Measurements from ENCODE around the gene LCE1B.

Gene LCE1B

DNA sequence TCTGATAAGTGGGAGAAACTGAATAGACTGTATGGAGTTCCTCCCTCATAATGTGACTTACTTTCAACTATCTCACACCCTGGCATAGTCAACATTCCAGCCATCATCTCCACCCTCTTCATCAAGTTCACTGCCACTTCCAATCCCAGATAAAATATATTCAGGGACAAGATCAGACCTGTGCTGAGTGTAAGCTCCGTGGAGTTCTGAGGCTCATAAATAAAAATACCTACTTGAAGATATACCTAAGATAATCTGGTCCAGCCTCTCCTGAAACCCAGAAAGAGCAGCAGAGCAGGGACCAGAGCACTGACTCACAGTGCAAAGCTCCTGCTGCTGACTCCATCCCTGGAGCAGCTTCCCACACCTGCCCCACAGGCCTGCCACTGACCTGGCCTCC is 46.3 kb downstream of the LCE1B start:
- peaks cover 2% of the 10 kb centered on the region for H3K27me3 ChIP-seq (ENCODE audit: insufficient read depth, poor library complexity, severe bottlenecking)
- TF ChIP-seq POLR2AphosphoS5 (IDR thresholded peaks at IDR 0.05; ENCODE audit: low read depth), result no peak
- TF ChIP-seq GABPA (IDR thresholded peaks at IDR 0.05; ENCODE audit: low read depth), result no peak
- TF ChIP-seq, protein P1, sequence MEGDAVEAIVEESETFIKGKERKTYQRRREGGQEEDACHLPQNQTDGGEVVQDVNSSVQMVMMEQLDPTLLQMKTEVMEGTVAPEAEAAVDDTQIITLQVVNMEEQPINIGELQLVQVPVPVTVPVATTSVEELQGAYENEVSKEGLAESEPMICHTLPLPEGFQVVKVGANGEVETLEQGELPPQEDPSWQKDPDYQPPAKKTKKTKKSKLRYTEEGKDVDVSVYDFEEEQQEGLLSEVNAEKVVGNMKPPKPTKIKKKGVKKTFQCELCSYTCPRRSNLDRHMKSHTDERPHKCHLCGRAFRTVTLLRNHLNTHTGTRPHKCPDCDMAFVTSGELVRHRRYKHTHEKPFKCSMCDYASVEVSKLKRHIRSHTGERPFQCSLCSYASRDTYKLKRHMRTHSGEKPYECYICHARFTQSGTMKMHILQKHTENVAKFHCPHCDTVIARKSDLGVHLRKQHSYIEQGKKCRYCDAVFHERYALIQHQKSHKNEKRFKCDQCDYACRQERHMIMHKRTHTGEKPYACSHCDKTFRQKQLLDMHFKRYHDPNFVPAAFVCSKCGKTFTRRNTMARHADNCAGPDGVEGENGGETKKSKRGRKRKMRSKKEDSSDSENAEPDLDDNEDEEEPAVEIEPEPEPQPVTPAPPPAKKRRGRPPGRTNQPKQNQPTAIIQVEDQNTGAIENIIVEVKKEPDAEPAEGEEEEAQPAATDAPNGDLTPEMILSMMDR (IDR thresholded peaks at IDR 0.05; ENCODE audit: insufficient read depth, low read length), result no peak
- no peak for TF ChIP-seq SPI1 (IDR thresholded peaks at IDR 0.05; ENCODE audit: borderline replicate concordance, low read depth)
- TF ChIP-seq, protein P2, sequence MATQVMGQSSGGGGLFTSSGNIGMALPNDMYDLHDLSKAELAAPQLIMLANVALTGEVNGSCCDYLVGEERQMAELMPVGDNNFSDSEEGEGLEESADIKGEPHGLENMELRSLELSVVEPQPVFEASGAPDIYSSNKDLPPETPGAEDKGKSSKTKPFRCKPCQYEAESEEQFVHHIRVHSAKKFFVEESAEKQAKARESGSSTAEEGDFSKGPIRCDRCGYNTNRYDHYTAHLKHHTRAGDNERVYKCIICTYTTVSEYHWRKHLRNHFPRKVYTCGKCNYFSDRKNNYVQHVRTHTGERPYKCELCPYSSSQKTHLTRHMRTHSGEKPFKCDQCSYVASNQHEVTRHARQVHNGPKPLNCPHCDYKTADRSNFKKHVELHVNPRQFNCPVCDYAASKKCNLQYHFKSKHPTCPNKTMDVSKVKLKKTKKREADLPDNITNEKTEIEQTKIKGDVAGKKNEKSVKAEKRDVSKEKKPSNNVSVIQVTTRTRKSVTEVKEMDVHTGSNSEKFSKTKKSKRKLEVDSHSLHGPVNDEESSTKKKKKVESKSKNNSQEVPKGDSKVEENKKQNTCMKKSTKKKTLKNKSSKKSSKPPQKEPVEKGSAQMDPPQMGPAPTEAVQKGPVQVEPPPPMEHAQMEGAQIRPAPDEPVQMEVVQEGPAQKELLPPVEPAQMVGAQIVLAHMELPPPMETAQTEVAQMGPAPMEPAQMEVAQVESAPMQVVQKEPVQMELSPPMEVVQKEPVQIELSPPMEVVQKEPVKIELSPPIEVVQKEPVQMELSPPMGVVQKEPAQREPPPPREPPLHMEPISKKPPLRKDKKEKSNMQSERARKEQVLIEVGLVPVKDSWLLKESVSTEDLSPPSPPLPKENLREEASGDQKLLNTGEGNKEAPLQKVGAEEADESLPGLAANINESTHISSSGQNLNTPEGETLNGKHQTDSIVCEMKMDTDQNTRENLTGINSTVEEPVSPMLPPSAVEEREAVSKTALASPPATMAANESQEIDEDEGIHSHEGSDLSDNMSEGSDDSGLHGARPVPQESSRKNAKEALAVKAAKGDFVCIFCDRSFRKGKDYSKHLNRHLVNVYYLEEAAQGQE (IDR thresholded peaks at IDR 0.05; ENCODE audit: insufficient replicate concordance, low read depth), result no peak
- no peak for DNase-seq (ENCODE audit: low read depth in 1 of 2, low spot score in 1 of 2)

DNA sequence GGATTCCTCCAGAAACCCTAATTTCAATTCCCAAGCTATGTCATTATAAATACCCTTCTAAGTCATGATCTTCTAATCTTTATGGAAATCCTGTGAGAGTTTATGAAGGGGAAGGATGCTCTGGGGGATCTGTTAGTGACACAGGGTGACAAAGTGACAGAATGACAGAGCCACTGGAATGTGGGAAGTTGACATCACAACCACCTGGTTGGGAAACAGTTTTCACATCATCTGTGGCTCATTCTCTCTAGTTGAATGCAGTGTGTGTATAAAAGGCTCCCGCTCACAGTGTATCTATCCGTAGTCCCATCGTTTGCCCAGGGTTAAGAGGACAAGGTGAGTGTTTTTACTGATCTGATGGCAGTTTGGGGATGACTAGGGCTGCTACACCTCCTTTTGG is 47.9 kb downstream of the LCE1B start, which contains the start of gene LCE7A:
LCE7A (plus strand) TSS at position 301 of the 400 bp plus-strand sequence. CDS start 702 bp downstream, outside the sequence.
- H3K27me3 ChIP-seq (ENCODE audit: insufficient read depth, poor library complexity, severe bottlenecking), result peaks cover 5% of the 10 kb centered on the region
- TF ChIP-seq GABPA (IDR thresholded peaks at IDR 0.05; ENCODE audit: low read depth) (no peak), SPI1 (IDR thresholded peaks at IDR 0.05; ENCODE audit: borderline replicate concordance, low read depth) (no peak), POLR2AphosphoS5 (IDR thresholded peaks at IDR 0.05; ENCODE audit: low read depth) (no peak)
- TF ChIP-seq, protein P1 (IDR thresholded peaks at IDR 0.05; ENCODE audit: insufficient read depth, low read length), result no peak
- TF ChIP-seq, protein P2 (IDR thresholded peaks at IDR 0.05; ENCODE audit: insufficient replicate concordance, low read depth), result no peak
- no peak for DNase-seq (ENCODE audit: low read depth in 1 of 2, low spot score in 1 of 2)
- H3K4me3 ChIP-seq (replicated peaks; ENCODE audit: insufficient read depth, low read length), result no peak within 1 kb of the TSS
- no peak within 1 kb of the TSS for H3K27ac ChIP-seq (replicated peaks)

More for the DNA sequence above, 46.3 kb downstream of the LCE1B start:
- H3K27ac ChIP-seq (replicated peaks), result no peak overlapping the region
- no peak overlapping the region for H3K4me3 ChIP-seq (replicated peaks; ENCODE audit: insufficient read depth, low read length)

DNA sequence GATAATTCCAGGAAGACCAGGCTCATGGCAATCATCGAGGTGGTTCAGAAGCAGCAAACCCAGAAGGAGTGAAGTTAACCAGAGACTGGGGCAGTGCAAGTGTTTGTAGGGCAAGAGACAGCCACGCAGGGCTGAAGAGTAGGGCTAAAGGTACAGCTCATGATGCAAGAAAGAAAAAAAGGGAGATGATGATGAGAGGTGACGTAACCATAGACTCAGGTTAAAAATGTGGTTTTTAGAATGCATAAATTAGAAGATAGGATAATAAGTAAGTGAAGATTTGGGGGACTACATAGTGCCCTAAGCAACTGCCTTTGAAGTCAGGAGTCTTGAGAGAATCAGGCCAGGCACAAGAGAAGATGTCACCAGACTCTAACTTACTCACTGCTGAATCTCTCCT is 48.4 kb downstream of the LCE1B start:
- DNase-seq (ENCODE audit: low read depth in 1 of 2, low spot score in 1 of 2), result no peak
- TF ChIP-seq GABPA (IDR thresholded peaks at IDR 0.05; ENCODE audit: low read depth) (no peak), POLR2AphosphoS5 (IDR thresholded peaks at IDR 0.05; ENCODE audit: low read depth) (no peak), SPI1 (IDR thresholded peaks at IDR 0.05; ENCODE audit: borderline replicate concordance, low read depth) (no peak)
- TF ChIP-seq, protein P1 (IDR thresholded peaks at IDR 0.05; ENCODE audit: insufficient read depth, low read length), result no peak
- TF ChIP-seq, protein P2 (IDR thresholded peaks at IDR 0.05; ENCODE audit: insufficient replicate concordance, low read depth), result no peak
- Histone ChIP-seq H3K4me3 (replicated peaks; ENCODE audit: insufficient read depth, low read length) (no peak overlapping the region), H3K27ac (replicated peaks) (no peak overlapping the region), H3K27me3 (ENCODE audit: insufficient read depth, poor library complexity, severe bottlenecking) (peaks cover 5% of the 10 kb centered on the region)
